GM23248 (cell line): Measurements from ENCODE around the gene RPL6.

ENCODE experiments used
- EZH2 ChIP-seq: fragments of 200-600 bp; sonication (generic); IDR thresholded peaks from 2 replicates; pipeline ENCODE4 v1.6.1; 2018; ENCODE audit warnings: antibody characterized with exemption, mild to moderate bottlenecking; ENCODE audit not compliant: insufficient read depth, poor library complexity, severe bottlenecking
- EZH2phosphoT487 ChIP-seq: fragments of 200-600 bp; sonication (generic); IDR thresholded peaks from 2 replicates; pipeline ENCODE4 v1.6.1; 2018; ENCODE audit warnings: antibody characterized with exemption, moderate library complexity, mild to moderate bottlenecking, low read depth; ENCODE audit not compliant: insufficient read depth

DNA sequence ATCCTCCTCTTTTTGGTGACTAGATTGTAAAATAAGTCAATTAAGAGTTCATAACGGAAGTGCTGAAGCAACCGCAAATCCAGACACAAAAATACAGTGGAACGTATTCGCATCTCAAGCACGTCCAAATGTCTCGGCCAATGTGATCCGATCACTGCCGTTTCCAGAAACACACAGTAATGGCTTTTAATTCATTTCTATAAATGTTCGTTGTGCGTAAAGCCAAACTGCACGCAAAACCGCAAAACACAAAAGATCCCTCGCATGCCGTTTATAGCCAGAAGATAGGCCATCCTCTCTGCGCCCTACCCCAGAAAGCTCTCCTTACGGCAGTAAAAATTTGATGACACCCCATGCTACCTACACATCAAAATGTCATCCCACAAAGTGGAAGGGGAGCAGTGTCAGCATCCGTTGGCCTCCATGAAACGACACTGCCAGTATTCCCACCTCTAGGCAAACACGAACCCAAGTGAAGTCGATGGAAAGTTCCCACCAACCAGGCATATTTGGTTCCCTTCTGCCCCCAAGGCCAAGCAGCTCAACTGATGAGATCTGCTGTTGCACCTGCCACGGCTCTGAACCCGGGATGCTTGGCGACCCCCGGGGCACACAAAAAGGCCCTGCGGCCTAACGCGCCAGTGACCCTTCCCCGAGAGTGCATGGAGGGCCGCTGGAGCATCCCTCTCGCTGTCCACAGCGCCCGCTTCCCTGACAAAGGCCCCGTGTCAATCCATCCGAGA, 28.6 kb downstream of the RPL6 start:
- TF ChIP-seq EZH2phosphoT487, result no peak
- no peak for TF ChIP-seq EZH2
